Mesendoderm (in vitro differentiated cells): ENCODE data around the gene METTL4. TPM values are rescaled to one million over a fixed set of nuclear protein-coding genes. Genes with fewer than 3 reads are reported as not detected.

Experiments
- DNase-seq: peaks from one replicate; pipeline ENCODE4 v3.0.0; 2013
- H2AK5ac ChIP-seq: 2 replicates; pipeline ENCODE4 v1.6.1; 2013; ENCODE audit warnings: low read length, inconsistent platforms
- H2BK120ac ChIP-seq: 2 replicates; pipeline ENCODE4 v1.6.1; 2013; ENCODE audit warnings: low read depth, mild to moderate bottlenecking, low read length, moderate library complexity, mixed read lengths
- H2BK15ac ChIP-seq: replicated peaks from 2 replicates; pipeline ENCODE4 v1.6.1; 2013; ENCODE audit warnings: low read depth, mild to moderate bottlenecking, moderate library complexity
- H2BK5ac ChIP-seq: 2 replicates; pipeline ENCODE4 v1.6.1; 2013; ENCODE audit warnings: low read length, inconsistent platforms
- H3K18ac ChIP-seq: 2 replicates; pipeline ENCODE4 v1.6.1; 2013; ENCODE audit warnings: mild to moderate bottlenecking, low read length, mixed read lengths
- H3K23ac ChIP-seq: one replicate; pipeline ENCODE4 v1.6.1; 2013; ENCODE audit warnings: low read length
- H3K27ac ChIP-seq: 2 replicates; pipeline ENCODE4 v1.5.1; 2013; ENCODE audit warnings: low read depth, mild to moderate bottlenecking, inconsistent platforms, low read length, moderate library complexity
- H3K27me3 ChIP-seq: 2 replicates; pipeline ENCODE4 v1.6.1; 2013; ENCODE audit warnings: low read length, control low read depth, mild to moderate bottlenecking, inconsistent platforms; ENCODE audit not compliant: insufficient read depth, poor library complexity
- H3K36me3 ChIP-seq: 2 replicates; pipeline ENCODE4 v1.6.1; 2013; ENCODE audit warnings: low read length, inconsistent platforms; ENCODE audit not compliant: control insufficient read depth, insufficient read depth
- H3K4ac ChIP-seq: one replicate; pipeline ENCODE4 v1.6.1; 2013; ENCODE audit warnings: low read depth, mild to moderate bottlenecking, low read length, moderate library complexity
- H3K4me1 ChIP-seq: 2 replicates; pipeline ENCODE4 v1.6.1; 2013; ENCODE audit warnings: low read depth, low read length, inconsistent platforms; ENCODE audit not compliant: control insufficient read depth
- H3K4me2 ChIP-seq: 2 replicates; pipeline ENCODE4 v1.6.1; 2013; ENCODE audit warnings: low read length
- H3K4me3 ChIP-seq: 2 replicates; pipeline ENCODE4 v1.5.1; 2013; ENCODE audit warnings: mild to moderate bottlenecking, low read length
- H3K56ac ChIP-seq: one replicate; pipeline ENCODE4 v1.6.1; 2013; ENCODE audit warnings: low read length
- H3K79me1 ChIP-seq: 2 replicates; pipeline ENCODE4 v1.6.1; 2013; ENCODE audit warnings: low read length, inconsistent platforms
- H3K79me2 ChIP-seq: 2 replicates; pipeline ENCODE4 v1.6.1; 2013; ENCODE audit warnings: mild to moderate bottlenecking, low read length; ENCODE audit not compliant: control insufficient read depth, insufficient read depth
- H3K9ac ChIP-seq: 2 replicates; pipeline ENCODE4 v1.6.1; 2013; ENCODE audit warnings: low read length, inconsistent platforms
- H4K5ac ChIP-seq: one replicate; pipeline ENCODE4 v1.6.1; 2013; ENCODE audit warnings: low read length
- H4K8ac ChIP-seq: one replicate; pipeline ENCODE4 v1.6.1; 2013; ENCODE audit warnings: low read depth, mild to moderate bottlenecking, control low read depth, low read length, moderate library complexity
- WGBS: extraction: QIAGEN DNeasy Blood & Tissue Kit; methylation state at CpG from one replicate; pipeline ENCODE4 v1.1.7; 2013; ENCODE audit warnings: low lambda C conversion rate, missing lambda C conversion rate; ENCODE audit not compliant: insufficient coverage; ENCODE audit errors: extremely low coverage; 5-methylcytosine and 5-hydroxymethylcytosine counted together
- polyA plus RNA-seq, 2 experiments: library from polyadenylated mRNA; stranded (reverse); fragments of 200-250 nt; gene quantifications; one replicate each; pipeline ENCODE4 v1.2.3, GENCODE V29; 2013

Gene METTL4
- 7.8 TPM for polyA plus RNA-seq (2013, experiment 1 of 2)
- 7.2 TPM for polyA plus RNA-seq (2013, experiment 2 of 2)

GRCh38 chr18:2571200-2572170 is at the start of gene METTL4, which contains the start of gene NDC80:
TSS of gene METTL4 (minus strand) at chr18:2571505. CDS start at chr18:2567216, 4,289 bp downstream.
TSS of gene NDC80 (plus strand) at chr18:2571557. CDS start at chr18:2572986, 1,429 bp downstream.
- Histone ChIP-seq H3K4me1 (peaks cover 7% of the 10 kb centered on the region), H3K36me3 (no peaks in the 10 kb centered on the region), H3K79me1 (peaks cover 6% of the 10 kb centered on the region), H3K4ac (peak within 1 kb of the TSS; percentile 75), H2AK5ac (no peak within 1 kb of the TSS), H3K79me2 (peaks cover 30% of the 10 kb centered on the region), H3K27me3 (no peaks in the 10 kb centered on the region), H3K4me3 (peak within 1 kb of the TSS; percentile 97), H2BK120ac (no peak within 1 kb of the TSS), H3K4me2 (peak within 1 kb of the TSS; percentile 84), H3K9ac (peak within 1 kb of the TSS; percentile 97), H2BK15ac (no peak within 1 kb of the TSS), H3K56ac (peak within 1 kb of the TSS; percentile 89), H3K18ac (peak within 1 kb of the TSS; percentile 33), H4K8ac (no peak within 1 kb of the TSS), H3K23ac (no peak within 1 kb of the TSS), H3K27ac (peak within 1 kb of the TSS; percentile 42), H2BK5ac (peak within 1 kb of the TSS; percentile 81), H4K5ac (peak within 1 kb of the TSS; percentile 52)
- WGBS: no CpG with 5 or more reads among the region's 55 CpGs
- DNase-seq: peak; percentile 97

GRCh38 chr18:2618009-2618408 is 46.7 kb upstream of the METTL4 start:
- H2AK5ac ChIP-seq: no peak overlapping the region
- no peak overlapping the region for H4K8ac ChIP-seq
- H3K4me2 ChIP-seq: no peak overlapping the region
- H3K27me3 ChIP-seq: no peaks in the 10 kb centered on the region
- no peak overlapping the region for H2BK15ac ChIP-seq
- H3K27ac ChIP-seq: no peak overlapping the region
- no peak overlapping the region for H3K18ac ChIP-seq
- no peak overlapping the region for H3K9ac ChIP-seq
- H3K4ac ChIP-seq: no peak overlapping the region
- H3K79me1 ChIP-seq: no peaks in the 10 kb centered on the region
- H4K5ac ChIP-seq: no peak overlapping the region
- H3K4me1 ChIP-seq: no peaks in the 10 kb centered on the region
- peaks cover 6% of the 10 kb centered on the region for H3K36me3 ChIP-seq
- no peaks in the 10 kb centered on the region for H3K79me2 ChIP-seq
- no peak overlapping the region for H2BK5ac ChIP-seq
- no peak overlapping the region for H3K4me3 ChIP-seq
- no peak for DNase-seq
- H2BK120ac ChIP-seq: no peak overlapping the region
- no peak overlapping the region for H3K23ac ChIP-seq
- WGBS: no CpG with 5 or more reads among the region's 4 CpGs
- no peak overlapping the region for H3K56ac ChIP-seq

GRCh38 chr18:2617401-2617998 is 46.2 kb upstream of the METTL4 start:
- no peak overlapping the region for H2BK15ac ChIP-seq
- DNase-seq: no peak
- H3K56ac ChIP-seq: no peak overlapping the region
- H3K79me1 ChIP-seq: no peaks in the 10 kb centered on the region
- H3K27me3 ChIP-seq: no peaks in the 10 kb centered on the region
- no peak overlapping the region for H4K8ac ChIP-seq
- peaks cover 6% of the 10 kb centered on the region for H3K36me3 ChIP-seq
- no peak overlapping the region for H3K18ac ChIP-seq
- no peak overlapping the region for H3K9ac ChIP-seq
- no peak overlapping the region for H2BK120ac ChIP-seq
- H3K4me2 ChIP-seq: no peak overlapping the region
- no peak overlapping the region for H2AK5ac ChIP-seq
- H3K4me1 ChIP-seq: no peaks in the 10 kb centered on the region
- WGBS: no CpG with 5 or more reads among the region's 4 CpGs
- no peak overlapping the region for H4K5ac ChIP-seq
- H3K4ac ChIP-seq: no peak overlapping the region
- no peak overlapping the region for H3K23ac ChIP-seq
- H3K27ac ChIP-seq: no peak overlapping the region
- H2BK5ac ChIP-seq: no peak overlapping the region
- no peak overlapping the region for H3K4me3 ChIP-seq
- H3K79me2 ChIP-seq: no peaks in the 10 kb centered on the region

DNA sequence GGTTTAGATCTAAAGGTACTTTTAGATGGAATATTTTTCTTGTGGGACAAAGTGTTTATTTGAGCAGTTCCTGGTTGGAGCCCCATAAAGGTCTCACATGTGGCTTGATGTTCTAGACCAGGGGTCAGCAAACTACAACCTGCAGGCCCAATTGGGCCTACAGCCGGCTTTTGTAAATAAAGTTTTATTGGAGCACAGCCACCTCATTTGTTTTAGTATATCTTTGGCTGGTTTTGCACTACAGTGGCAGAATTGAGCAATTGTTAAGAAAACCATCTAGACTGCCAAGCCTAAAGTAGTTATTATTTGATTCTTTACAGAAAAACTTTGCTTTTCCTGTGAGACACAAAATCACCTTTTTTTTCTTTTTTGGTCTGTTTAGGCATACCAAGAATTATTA is 41.7 kb upstream of the METTL4 start:
- WGBS: no CpG with 5 or more reads among the region's 1 CpG
- H3K36me3 ChIP-seq: peaks cover 8% of the 10 kb centered on the region
- no peak for DNase-seq

GRCh38 chr18:2610549-2610948 is 39.2 kb upstream of the METTL4 start:
- peaks cover 6% of the 10 kb centered on the region for H3K36me3 ChIP-seq
- DNase-seq: no peak
- H3K9ac ChIP-seq: no peak overlapping the region
- H3K79me2 ChIP-seq: no peaks in the 10 kb centered on the region
- no CpG with 5 or more reads among the region's 5 CpGs for WGBS
- no peak overlapping the region for H3K23ac ChIP-seq
- H3K79me1 ChIP-seq: no peaks in the 10 kb centered on the region
- no peak overlapping the region for H3K4me3 ChIP-seq
- H2BK120ac ChIP-seq: no peak overlapping the region
- H4K5ac ChIP-seq: no peak overlapping the region
- no peak overlapping the region for H3K27ac ChIP-seq
- H2BK15ac ChIP-seq: no peak overlapping the region
- H3K27me3 ChIP-seq: no peaks in the 10 kb centered on the region
- H2AK5ac ChIP-seq: no peak overlapping the region
- H3K4me1 ChIP-seq: no peaks in the 10 kb centered on the region
- H2BK5ac ChIP-seq: no peak overlapping the region
- H3K4me2 ChIP-seq: no peak overlapping the region
- no peak overlapping the region for H3K4ac ChIP-seq
- H3K18ac ChIP-seq: no peak overlapping the region
- H4K8ac ChIP-seq: no peak overlapping the region
- H3K56ac ChIP-seq: no peak overlapping the region

More for the DNA sequence above, 41.7 kb upstream of the METTL4 start:
- H2AK5ac ChIP-seq: no peak overlapping the region
- H3K27me3 ChIP-seq: no peaks in the 10 kb centered on the region
- no peak overlapping the region for H3K27ac ChIP-seq
- no peak overlapping the region for H3K56ac ChIP-seq
- H4K5ac ChIP-seq: no peak overlapping the region
- H3K18ac ChIP-seq: no peak overlapping the region
- H2BK15ac ChIP-seq: no peak overlapping the region
- H3K4me3 ChIP-seq: no peak overlapping the region
- H3K79me2 ChIP-seq: no peaks in the 10 kb centered on the region
- H3K79me1 ChIP-seq: no peaks in the 10 kb centered on the region
- H3K4me1 ChIP-seq: no peaks in the 10 kb centered on the region
- no peak overlapping the region for H2BK120ac ChIP-seq
- H3K4ac ChIP-seq: no peak overlapping the region
- no peak overlapping the region for H3K9ac ChIP-seq
- H2BK5ac ChIP-seq: no peak overlapping the region
- H4K8ac ChIP-seq: no peak overlapping the region
- no peak overlapping the region for H3K4me2 ChIP-seq
- no peak overlapping the region for H3K23ac ChIP-seq
